Fibroblast of the aortic adventitia (primary cell): ENCODE data around the gene DRC7. TPM values are rescaled to one million over a fixed set of nuclear protein-coding genes. Genes with fewer than 3 reads are reported as not detected.

Source experiments
- DNase-seq: peaks from one replicate; pipeline ENCODE4 v3.0.0-alpha.2; 2010; ENCODE audit warnings: low read depth
- H3K4me3 ChIP-seq: 2 replicates; pipeline ENCODE4 v1.5.1; 2011; ENCODE audit warnings: low read depth, mild to moderate bottlenecking, control low read depth, low read length, moderate library complexity
- total RNA-seq: library from RNA; depleted of rRNA; stranded (reverse); fragments of >200 nt; gene quantifications from 2 replicates; pipeline ENCODE4 v1.2.3, GENCODE V29; 2012; ENCODE audit warnings: low replicate concordance
- TF ChIP-seq, protein P1 (sequence below): IDR thresholded peaks from 2 replicates; pipeline ENCODE4 v1.5.1; 2011; ENCODE audit warnings: mild to moderate bottlenecking, low read length, control low read depth, inconsistent platforms; ENCODE audit not compliant: insufficient read depth

The DRC7 gene
- total RNA-seq, 1 donor: 0.09 TPM

DNA sequence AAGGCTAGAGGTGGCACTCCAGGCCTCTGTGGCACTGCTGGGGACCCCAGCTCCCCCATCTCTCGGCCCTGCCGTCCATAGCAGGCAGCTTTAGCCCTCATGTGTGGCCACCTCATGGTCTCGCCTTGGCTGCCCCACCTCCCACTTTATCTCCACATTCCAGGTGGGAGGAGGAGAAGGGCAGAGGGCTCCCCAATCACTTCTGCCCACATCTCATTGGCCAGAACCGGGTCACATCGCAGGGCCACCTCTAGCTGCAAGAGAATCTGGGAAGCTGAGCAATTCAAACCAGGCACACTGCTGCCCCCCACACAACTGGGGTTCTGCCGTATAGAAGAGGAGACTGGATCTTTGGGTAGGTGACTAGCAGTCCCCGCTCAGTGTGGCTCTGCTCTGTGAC is 1.6 kb downstream of the DRC7 start:
- TF ChIP-seq, protein P1, sequence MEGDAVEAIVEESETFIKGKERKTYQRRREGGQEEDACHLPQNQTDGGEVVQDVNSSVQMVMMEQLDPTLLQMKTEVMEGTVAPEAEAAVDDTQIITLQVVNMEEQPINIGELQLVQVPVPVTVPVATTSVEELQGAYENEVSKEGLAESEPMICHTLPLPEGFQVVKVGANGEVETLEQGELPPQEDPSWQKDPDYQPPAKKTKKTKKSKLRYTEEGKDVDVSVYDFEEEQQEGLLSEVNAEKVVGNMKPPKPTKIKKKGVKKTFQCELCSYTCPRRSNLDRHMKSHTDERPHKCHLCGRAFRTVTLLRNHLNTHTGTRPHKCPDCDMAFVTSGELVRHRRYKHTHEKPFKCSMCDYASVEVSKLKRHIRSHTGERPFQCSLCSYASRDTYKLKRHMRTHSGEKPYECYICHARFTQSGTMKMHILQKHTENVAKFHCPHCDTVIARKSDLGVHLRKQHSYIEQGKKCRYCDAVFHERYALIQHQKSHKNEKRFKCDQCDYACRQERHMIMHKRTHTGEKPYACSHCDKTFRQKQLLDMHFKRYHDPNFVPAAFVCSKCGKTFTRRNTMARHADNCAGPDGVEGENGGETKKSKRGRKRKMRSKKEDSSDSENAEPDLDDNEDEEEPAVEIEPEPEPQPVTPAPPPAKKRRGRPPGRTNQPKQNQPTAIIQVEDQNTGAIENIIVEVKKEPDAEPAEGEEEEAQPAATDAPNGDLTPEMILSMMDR: no peak
- no peak overlapping the region for H3K4me3 ChIP-seq
- DNase-seq: no peak

DNA sequence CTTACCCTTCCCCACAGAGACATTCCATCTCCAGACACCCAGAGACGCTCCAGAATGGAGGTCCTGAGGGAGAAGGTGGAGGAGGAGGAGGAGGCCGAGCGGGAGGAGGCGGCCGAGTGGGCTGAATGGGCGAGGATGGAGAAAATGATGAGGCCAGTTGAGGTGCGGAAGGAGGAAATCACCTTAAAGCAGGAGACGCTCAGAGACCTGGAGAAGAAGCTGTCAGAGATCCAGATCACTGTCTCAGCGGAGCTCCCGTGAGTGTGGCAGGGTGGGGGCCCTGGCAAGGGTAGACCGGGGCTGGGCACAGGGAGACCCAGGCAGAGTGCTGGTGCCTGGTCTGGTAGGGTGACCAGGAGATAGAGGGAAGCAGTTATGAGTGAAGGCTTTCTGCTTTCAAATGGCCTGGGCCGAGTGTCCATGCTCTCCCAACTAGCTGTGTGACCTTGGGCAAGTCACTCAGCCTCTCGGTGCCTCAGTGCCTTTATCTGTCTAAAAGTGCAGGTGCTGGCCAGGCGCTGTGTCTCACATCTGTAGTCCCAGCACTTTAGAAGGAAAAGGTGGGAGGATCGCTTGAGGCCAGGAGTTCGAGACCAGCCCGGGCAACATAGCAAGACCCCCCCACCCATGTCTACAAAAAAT is 3.4 kb downstream of the DRC7 start:
- DNase-seq: no peak
- TF ChIP-seq, protein P1: no peak
- H3K4me3 ChIP-seq: no peak overlapping the region

DNA sequence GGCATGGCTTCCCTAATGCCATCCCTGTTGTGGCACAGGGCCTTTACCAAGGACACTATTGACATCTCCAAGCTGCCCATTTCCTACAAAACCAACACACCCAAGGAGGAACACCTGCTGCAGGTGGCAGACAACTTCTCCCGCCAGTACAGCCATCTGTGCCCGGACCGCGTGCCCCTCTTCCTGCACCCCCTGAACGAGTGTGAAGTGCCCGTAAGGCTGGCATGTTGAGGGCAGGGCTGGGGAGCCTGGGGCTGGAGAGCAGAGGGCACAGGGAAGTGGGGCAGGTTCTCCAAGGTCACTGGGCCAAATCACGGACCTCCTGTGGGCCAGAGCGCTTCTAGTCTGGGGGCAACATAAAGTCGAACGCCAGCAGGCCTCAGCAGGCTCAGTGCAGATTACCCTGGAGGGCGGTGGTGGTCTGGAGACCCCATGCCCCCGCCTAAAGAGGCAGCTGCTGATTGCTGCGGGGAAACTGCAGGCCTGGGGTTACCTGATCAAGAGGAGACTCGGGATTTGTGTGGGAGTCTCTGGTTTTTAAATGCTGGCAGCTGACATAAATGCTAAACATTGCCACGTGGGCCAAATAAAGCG is 4.3 kb downstream of the DRC7 start:
- TF ChIP-seq, protein P1: no peak
- no peak for DNase-seq
- no peak overlapping the region for H3K4me3 ChIP-seq

DNA sequence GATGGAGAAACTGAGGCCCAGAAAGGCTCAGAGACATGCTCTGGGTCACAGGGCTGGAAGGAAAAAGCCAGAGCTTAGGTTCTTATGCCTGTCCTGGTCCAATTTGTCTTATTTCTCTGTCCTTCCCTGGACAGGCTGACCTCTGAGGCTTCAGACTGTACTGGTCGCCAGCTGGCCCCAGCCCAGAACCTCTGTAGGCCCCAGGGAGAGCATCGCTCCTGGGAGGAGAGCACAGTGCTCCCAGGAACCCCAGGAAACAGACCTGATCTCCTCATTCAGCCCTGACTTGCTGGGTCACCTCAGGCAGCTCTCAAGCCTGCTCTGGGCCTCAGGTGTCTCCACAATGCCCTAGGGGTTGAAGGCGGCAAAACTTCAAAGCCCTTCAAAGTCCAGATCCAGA is 4.9 kb downstream of the DRC7 start:
- DNase-seq: no peak
- TF ChIP-seq, protein P1: no peak
- no peak overlapping the region for H3K4me3 ChIP-seq

DNA sequence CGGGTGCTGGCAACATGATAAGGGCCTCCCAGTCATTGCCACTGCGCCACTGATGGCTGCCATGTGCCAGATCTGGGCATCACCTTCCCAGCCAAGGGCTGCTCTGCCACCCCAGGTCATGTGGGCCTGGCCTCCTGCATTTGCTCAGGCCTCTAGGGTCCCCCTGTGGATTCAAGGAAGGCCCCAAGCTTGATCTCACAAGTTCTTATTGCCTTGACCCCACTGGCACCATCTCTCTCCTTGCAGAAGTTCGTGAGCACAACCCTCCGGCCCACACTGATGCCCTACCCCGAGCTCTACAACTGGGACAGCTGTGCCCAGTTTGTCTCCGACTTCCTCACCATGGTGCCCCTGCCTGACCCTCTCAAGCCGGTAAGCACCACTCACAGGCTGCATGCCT is 5.3 kb downstream of the DRC7 start:
- no peak overlapping the region for H3K4me3 ChIP-seq
- TF ChIP-seq, protein P1: no peak
- no peak for DNase-seq

DNA sequence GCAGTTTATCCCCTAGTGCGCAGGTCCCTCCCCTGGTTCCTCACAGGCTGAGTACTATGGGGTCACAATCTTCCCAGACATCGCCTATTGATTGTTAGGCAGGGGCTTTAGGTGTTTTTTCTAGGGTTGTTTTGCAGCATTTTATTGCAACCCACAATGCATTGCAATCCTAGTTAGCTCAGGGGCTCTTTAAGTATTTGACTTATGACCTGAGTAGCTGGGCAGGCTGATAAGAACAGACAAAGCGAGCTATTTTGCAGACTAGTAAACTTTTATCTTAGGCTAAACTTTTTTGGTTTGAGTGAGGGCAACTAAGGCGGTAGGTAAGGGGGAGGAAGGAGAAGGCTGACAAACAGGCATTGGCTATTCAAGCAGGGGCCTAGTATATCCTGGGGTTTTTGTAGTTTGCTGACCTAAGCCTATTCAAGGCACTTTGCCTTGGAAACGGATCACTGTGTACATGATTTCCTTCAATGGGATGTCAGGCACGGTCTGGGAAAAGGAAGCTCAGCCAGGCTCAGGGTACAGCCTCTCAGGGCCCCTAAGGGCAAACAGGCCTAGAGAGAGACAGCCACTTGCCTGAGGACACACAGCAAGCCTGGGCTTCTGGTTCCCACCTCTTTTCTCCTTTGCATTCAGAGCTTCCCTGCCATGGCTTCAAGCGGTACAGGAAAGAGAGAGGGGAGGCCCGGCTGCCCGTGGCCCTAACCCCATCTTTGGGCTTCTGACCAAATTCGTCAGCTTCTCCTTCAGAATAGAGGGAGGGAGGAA is 6.4 kb downstream of the DRC7 start:
- H3K4me3 ChIP-seq: no peak overlapping the region
- TF ChIP-seq, protein P1: no peak
- DNase-seq: no peak
